HPDE6-E6E7 (cell line): ENCODE measurements around the gene RNF213.

Experiments used
- DNase-seq: peaks from one replicate; pipeline ENCODE4 v3.0.0; 2011; ENCODE audit warnings: missing footprints; ENCODE audit errors: extremely low spot score

RNF213 gene

GRCh38 chr17:80432961-80433550, 172.4 kb downstream of the RNF213 start:
- DNase-seq: no peak

DNA sequence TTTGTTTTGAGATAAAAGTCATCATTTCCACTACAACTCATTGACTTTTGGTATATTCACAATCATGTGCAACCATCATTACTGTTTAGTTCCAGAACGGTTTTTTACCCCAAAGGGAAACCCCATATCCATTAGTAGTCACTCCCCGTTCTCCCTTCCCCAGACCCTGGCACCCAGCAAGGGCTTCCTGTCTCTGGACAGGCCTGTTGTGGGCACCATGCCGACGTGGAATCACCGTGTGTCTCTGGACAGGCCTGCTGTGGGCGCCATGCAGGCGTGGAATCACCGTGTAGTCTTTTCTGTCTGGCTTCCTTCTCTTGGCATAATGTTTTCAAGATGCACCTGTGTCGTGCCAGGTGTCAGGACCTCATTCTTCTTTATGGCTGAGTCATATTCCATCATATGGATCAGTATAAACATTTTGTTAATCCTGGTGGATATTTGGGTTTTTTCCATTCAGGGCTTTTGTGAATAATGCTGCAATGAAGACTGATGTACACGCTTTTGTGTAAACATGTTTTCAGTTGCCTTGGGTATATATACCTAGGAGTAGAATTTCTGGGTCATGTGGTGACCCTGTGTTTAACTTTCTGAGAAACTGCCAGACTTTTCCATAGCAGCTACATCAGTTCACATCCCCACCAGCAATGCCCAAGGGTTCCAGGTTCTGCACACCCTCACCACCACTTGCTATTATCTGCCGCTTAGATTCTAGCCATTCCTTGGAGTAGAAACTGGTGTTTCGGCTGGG, 173.4 kb downstream of the RNF213 start:
- DNase-seq: no peak

DNA sequence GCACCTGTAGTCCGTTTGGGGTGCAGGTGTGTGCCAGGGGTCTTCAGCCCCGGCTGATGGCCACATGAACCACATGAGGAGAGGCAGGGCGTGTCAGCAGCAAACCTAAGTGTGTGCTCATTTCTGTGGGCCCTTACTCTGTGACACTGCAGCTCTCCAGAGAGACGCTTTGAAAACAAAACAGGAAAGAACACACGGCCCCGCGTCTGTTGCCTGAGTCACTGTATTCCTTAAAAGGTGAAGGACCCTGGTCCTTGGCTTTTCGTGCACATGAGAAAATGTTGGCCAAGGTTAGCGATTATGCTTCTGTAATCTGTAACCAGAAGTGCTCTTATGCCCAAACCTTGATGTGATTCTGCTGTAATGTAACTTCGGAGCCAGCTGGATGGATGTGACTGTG, 176.9 kb downstream of the RNF213 start:
- DNase-seq: no peak

DNA sequence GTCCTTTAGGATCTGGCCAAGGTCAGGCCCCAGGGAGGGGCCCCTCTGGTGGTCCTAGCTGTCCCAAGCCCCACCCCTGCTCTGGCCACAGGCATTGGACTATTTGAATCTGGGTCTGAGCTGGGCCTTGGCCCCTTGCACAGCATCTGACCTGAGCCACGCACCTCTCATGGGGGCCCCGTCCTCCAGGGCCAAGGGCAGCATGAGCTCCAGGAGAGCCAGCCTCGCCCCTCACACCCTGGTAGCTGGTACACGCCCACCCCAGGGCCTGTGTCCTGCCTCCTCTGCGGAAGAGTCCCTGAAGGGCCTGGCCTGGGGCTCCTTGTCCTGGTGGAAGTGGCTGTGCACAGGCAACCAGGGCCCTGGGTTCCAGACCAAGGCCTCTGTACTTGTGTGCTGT, 178.2 kb downstream of the RNF213 start:
- no peak for DNase-seq

DNA sequence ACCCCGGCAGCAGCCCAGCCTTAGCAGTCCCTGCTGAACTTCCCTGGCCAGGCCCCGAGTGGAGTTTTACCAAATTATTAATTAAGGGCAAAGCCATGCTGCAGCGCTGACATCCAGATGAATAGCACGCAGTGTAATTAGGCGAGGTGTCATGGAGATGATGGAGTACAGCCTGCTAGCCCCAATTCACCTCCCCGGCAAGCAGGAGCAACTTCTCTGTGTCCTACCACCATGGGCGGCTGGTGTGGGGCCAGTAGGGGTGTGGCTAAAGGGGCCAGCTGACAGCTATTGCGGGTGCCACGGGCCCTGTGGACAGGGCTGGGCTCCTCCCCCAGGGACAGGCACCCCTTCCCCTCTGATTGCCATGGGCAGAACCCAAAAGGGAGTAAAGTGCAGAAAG, 178.8 kb downstream of the RNF213 start:
- DNase-seq: no peak

DNA sequence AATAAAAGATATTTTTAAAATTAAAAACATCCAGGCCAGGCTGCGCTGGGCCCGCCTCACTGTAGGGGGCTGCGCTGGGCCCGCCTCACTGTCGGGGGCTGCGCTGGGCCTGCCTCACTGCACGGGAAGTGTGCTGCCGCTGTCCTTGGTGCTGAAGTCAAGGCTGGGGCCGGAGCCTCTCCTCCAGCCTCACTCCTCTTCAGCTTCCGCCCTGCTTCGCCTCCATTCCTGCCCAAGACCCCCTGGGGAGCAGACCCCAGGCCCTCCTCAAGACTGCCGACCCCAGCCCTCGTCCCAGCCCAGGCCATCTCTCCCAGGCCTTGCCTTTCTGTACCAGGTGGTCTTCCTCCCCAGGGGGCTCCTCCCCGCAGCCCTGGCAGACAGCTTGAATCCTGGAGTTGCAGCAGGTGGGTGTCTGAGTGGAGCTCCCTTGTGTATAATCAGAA, 180.5 kb downstream of the RNF213 start:
- DNase-seq: peak; percentile 55

GRCh38 chr17:80441598-80442322, 181.1 kb downstream of the RNF213 start:
- DNase-seq: no peak

DNA sequence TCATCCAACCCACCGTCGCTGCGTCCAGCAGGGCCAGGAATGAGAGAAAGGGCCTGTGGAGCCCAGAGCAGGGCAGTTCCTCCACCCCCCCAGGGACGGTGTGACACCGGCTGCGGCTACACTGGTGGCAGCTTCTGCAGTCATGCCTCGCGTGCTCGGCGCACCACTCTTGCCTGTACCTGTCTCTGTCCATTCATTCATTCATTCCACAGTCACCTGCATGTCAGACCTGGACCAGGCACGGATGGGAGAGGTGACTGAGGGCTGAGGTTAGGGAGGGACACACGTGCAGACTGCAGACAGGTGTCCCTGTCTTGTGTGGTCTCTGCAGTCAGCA, 181.6 kb downstream of the RNF213 start:
- no peak for DNase-seq

GRCh38 chr17:80442764-80443163, 182.1 kb downstream of the RNF213 start:
- no peak for DNase-seq

- DNase-seq: no peak
Observed at GRCh38 chr17:80443498-80443897, 182.8 kb downstream of the RNF213 start.

DNA sequence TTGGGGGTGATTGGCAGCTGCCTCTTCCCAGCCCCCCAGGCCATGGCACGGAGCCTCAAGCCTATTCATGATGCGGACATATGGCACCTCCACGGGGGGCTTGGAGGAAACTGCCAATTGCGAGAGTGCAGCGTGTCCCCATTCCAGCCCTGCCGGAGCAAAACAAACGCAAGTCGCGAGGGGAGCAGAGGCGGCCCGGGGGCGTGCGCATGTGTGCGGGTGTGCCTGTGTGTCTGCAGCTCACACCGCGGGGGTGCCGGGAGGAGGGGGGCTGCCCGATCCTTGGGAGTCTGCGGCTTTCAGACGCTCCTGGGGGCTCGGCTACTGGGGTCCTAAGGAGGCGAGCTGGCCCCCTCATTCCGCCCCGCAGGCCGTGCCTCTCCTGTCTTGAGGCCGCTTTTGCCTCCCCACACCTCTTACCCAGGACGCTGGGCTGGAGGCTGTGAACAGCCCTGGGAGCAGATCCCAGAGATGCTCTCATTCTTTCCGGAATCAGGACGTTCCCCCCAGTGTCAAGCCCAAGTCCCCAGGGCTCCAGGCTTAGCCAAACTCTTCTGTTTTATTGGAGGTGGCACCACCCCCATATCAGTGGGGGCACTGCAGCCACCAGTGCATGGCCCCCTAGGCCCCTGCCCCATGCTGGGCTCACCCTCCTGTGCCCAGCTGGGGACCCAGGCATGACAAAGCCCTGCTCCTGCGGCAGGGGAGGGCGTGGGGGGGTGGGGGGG, 183.4 kb downstream of the RNF213 start:
- DNase-seq: no peak

GRCh38 chr17:80444644-80444979, 184.0 kb downstream of the RNF213 start:
- no peak for DNase-seq

DNA sequence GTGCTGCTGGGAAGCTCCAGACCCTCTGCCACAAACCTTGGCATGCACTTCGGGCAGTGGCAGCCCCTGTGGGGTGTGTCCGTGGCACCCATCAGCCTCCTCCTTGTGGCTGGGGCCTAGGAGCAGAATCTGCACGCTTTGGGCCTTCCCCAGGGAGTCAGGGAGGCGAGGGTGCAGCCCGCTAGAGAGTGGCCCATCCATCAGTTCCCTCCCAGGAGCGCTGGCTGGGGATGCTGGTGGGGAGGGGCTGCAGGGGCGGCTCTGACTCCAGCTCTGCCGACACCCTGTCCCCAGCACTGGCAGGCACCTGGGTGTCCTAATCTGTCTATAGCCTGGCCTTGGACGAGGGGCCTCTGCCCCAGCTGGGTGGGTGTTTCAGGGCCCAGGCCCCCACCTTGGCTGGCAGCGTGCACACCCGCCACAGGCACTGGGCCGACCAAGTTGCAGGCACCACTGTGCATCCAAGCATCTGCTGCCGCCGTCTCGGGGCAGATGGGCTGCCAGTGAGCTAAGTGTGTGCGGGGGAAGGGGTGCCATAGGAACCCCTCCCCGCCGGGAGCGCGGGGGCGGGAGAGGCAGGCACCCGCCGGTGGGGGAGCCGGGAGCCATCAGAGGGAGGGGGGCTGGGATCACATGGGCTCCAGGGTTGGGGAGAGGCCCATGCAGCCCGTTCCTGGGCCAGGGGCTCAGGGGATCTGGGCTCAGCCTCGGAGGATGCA, 184.5 kb downstream of the RNF213 start:
- DNase-seq: no peak

DNA sequence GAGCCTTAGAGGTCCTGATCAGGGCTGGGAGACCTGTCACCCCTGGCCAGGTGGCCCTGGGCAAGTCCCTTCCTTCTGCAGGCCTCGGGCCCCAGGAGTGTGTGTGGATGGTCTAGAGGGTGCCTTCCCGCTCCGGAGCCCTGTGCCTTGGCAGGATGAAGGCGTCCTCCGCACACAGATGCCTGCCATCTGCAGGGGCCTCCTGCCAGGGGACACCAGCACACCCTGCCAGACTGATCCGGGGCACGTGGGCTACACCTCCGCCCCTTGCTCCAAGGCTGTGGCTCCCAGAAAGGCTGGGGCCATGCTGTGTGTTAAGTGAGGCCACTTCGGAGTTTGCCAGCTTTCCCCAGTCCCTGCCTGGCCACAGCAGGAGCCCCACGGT, 185.1 kb downstream of the RNF213 start:
- no peak for DNase-seq

GRCh38 chr17:80446645-80447405, 186.2 kb downstream of the RNF213 start:
- DNase-seq: no peak

GRCh38 chr17:80447790-80448189, 187.1 kb downstream of the RNF213 start:
- DNase-seq: no peak
